OCI-LY1 (cell line): Measurements from ENCODE around the gene FTSJ3.

Experiments used
- EZH2 ChIP-seq: fragments of 200-600 bp; sonication (generic), shearing (Covaris generic); IDR thresholded peaks from 2 replicates; pipeline ENCODE4 v1.8.0; 2017; ENCODE audit warnings: borderline replicate concordance, mixed run types, mild to moderate bottlenecking, antibody characterized with exemption, low read length, moderate library complexity, mixed read lengths
- TF ChIP-seq, protein P1 (sequence below): fragments of 200-600 bp; sonication (generic), shearing (Covaris generic); IDR thresholded peaks from 2 replicates; pipeline ENCODE4 v1.5.1; 2017; ENCODE audit warnings: mild to moderate bottlenecking, antibody characterized with exemption, low read length, moderate library complexity, mixed read lengths

GRCh38 chr17:63805591-63805990 is 21.9 kb downstream of the FTSJ3 start:
- TF ChIP-seq, protein P1, sequence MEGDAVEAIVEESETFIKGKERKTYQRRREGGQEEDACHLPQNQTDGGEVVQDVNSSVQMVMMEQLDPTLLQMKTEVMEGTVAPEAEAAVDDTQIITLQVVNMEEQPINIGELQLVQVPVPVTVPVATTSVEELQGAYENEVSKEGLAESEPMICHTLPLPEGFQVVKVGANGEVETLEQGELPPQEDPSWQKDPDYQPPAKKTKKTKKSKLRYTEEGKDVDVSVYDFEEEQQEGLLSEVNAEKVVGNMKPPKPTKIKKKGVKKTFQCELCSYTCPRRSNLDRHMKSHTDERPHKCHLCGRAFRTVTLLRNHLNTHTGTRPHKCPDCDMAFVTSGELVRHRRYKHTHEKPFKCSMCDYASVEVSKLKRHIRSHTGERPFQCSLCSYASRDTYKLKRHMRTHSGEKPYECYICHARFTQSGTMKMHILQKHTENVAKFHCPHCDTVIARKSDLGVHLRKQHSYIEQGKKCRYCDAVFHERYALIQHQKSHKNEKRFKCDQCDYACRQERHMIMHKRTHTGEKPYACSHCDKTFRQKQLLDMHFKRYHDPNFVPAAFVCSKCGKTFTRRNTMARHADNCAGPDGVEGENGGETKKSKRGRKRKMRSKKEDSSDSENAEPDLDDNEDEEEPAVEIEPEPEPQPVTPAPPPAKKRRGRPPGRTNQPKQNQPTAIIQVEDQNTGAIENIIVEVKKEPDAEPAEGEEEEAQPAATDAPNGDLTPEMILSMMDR = no peak
- no peak for TF ChIP-seq EZH2
